ENCODE measurements around the gene IFITM1.

GRCh38 chr11:342328-342727 lies 28.5 kb downstream of the IFITM1 start:
- TF ChIP-seq POLR2A (IDR thresholded peaks at IDR 0.05) (no peak), CTCF (IDR thresholded peaks at IDR 0.05) (no peak), POLR2AphosphoS5 (IDR thresholded peaks at IDR 0.05) (no peak)
